HepG2 (cell line): ENCODE data around the gene SIRPA.

Experiments used
- CEBPB ChIP-seq: IDR thresholded peaks from 2 replicates; pipeline ENCODE4 v1.6.1; 2011; ENCODE audit warnings: low read depth, low read length, improper control_type of control experiment, borderline replicate concordance
- MTF2 ChIP-seq: sonication (generic); formaldehyde crosslinking; IDR thresholded peaks from 2 replicates; pipeline ENCODE4 v1.5.0; 2020; ENCODE audit warnings: missing genetic modification reagents, borderline replicate concordance

DNA sequence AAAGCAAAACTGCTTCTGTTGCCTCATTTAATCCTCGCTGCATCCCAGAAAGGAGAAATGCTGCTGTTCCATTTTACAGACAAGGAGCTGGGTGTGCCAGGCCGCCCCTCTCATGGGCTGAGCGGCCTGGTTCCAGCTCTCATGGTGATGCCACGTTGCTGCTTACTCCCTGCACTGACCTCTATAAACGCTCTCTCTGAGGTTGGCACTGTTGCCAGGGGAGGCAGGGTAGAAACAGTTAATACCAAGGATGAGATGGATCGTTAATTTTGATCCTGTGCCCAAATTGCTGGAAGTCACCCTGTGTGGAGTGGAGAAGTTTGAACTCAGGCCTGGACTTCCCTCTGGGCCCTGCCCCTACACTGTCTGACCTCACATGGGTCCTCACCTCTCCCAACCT is 25.6 kb downstream of the SIRPA start:
- no peak for TF ChIP-seq CEBPB
- TF ChIP-seq MTF2 (CRISPR knock-in tag), result no peak
